Astrocyte of the cerebellum (primary cell): ENCODE measurements around the gene DOCK3.

Experiments
- DNase-seq: peaks from one replicate; pipeline ENCODE4 v3.0.0-alpha.2; 2011; ENCODE audit warnings: low read depth
- H3K4me3 ChIP-seq: 2 replicates; pipeline ENCODE4 v1.5.1; 2011; ENCODE audit warnings: mild to moderate bottlenecking, low read depth, low read length, moderate library complexity
- CTCF ChIP-seq: IDR thresholded peaks from 2 replicates; pipeline ENCODE4 v1.5.1; 2012; ENCODE audit warnings: low read length, low read depth, moderate library complexity, mild to moderate bottlenecking; ENCODE audit errors: missing control alignments
- in situ Hi-C: cut with HindIII; loops from 2 replicates; pipeline ENCODE4 v1.10.0; 2017; ENCODE audit warnings: low sequenced_read_pairs

DOCK3 gene

DNA sequence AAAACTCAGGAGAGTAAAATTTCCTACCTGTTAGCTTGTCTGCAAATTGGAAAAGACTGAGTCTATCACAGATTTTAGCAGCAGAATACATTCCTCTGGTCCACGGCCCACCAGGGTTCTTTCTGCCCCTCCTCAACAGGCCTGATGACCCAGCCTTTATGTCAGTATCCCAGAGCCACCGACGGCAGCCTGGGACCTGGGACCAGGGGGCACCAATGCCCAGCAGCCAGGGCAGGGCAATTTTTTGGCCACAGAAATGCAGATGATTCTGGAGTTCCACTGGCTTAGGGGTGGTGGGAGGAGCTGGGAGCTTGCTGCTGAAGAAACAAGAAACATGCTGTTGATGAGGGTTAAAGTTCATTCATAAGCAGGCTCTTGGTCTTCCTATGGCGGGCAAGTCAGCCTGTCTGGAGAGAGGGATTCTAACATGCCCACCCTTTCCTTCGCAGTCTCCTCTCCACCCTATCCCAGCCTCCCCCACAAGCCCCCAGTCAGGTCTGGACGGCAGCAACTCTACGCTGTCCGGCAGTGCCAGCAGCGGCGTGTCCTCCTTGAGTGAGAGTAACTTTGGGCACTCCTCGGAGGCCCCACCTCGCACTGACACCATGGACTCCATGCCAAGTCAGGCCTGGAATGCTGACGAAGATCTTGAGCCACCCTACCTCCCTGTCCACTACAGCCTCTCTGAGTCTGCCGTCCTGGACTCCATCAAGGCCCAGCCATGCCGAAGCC lies 706.0 kb downstream of the DOCK3 start:
- TF ChIP-seq CTCF, result no peak
- DNase-seq, result no peak
- H3K4me3 ChIP-seq, result no peak overlapping the region
- in situ Hi-C loops, result no loop called here

GRCh38 chr3:51381333-51381705 lies 706.6 kb downstream of the DOCK3 start:
- DNase-seq, result no peak
- H3K4me3 ChIP-seq, result no peak overlapping the region
- TF ChIP-seq CTCF, result no peak
- in situ Hi-C loops, result no loop called here

GRCh38 chr3:51382076-51382745 lies 707.5 kb downstream of the DOCK3 start:
- no peak for DNase-seq
- H3K4me3 ChIP-seq, result no peak overlapping the region
- TF ChIP-seq CTCF, result no peak

DNA sequence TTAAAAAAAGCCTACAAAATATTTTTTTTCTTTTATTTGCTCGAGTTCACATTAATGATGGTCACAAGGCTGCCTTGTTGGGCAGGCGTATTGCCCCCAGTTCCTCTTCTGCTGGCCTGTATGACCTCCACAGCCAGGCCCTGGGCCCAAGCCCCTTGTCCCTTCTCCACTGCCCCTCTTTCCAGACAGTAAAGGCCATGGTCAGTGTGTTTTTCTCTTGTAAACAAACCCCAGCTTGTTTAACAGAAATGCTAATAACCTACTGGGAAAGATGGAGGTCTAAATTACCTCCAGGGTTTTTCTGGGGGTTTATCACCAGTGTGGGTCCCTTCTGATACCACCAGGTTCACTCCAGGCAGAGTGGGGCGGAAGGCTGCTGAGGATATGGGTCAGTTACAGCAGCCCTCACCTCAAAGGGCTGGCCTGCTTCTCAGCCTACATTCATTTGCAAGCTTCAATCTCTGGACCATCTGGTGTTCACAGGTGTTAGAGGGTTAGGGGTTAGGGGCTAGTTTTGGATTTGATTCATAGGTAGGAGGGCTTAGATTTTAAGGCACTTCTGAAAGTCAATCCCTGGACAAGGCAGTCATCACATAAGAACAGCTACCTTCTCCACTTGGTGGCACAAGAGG lies 708.3 kb downstream of the DOCK3 start:
- in situ Hi-C loops, result no loop called here
- TF ChIP-seq CTCF, result no peak
- H3K4me3 ChIP-seq, result no peak overlapping the region
- DNase-seq, result no peak

More at GRCh38 chr3:51382076-51382745, 707.5 kb downstream of the DOCK3 start:
- in situ Hi-C loops, result no loop called here

DNA sequence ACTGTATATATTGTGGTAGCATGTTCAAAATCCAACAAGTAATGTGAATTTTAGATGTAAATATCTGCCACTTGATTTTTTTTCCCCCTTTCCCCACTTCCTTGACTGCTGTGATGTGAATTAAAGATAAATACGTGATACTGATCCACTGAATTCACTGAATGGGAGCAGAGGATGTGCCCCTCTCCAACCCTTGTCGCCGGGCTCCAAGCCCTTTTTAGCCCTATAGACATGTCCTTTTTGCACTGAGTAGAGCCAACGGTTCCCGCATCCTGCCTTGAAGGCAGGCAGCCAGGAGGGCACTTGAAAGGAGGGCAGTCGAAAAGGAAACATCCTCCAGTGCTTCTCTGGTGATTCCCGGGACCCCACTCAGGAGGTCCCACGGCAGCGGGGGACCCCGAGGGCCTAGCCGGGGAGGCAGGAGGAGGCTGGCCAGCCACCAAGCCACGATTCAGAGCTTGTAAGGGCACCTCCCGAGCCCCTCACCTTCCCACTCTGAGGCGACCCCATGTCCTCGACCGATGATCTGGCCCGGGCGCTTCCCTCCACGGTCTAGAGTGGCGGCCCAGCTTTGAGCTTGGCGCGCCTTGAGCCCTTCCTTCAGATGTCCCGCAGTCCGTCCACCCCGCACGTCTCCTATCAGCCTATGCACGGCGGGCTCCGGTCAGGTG lies 709.5 kb downstream of the DOCK3 start:
- TF ChIP-seq CTCF, result no peak
- in situ Hi-C loops, result no loop called here
- H3K4me3 ChIP-seq, result peak overlapping the region; percentile 97
- no peak for DNase-seq

DNA sequence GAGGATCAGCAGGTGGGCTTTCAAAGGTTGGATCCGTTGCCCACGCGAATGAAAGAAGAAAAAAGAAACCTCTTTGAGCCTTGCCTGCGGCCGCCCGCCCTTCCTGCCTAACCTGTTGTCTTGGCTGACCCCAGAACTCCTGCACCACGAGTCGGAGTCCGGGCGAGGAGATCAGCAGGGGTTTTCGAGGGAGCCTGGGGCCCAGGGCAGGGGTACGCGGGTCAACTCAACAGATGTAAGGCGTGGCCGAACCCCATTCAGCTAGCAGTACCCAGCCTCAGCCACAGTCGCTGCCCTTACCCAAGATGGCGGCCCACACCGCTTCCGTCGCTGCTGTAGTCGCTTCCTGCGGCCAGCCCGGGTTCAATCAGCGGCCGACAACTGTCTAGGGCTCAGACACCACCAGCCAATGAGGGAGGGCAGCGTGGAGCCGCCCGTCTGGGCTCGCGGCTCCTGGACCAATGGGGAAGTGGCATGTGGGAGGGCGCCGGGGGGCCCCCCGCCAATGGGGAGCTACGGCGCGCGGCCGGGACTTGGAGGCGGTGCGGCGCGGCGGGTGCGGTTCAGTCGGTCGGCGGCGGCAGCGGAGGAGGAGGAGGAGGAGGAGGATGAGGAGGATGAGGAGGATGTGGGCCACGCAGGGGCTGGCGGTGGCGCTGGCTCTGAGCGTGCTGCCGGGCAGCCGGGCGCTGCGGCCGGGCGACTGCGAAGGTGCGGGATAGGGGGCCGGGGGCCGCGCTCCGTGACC lies 710.2 kb downstream of the DOCK3 start, which contains the start of gene MANF:
TSS of gene MANF (plus strand) at position 566 of the 748 bp plus-strand sequence. CDS start at position 618, 52 bp downstream.
- peak; percentile 95 for DNase-seq
- TF ChIP-seq CTCF, result no peak
- H3K4me3 ChIP-seq, result peak within 1 kb of the TSS; percentile 97
- in situ Hi-C loops, result no loop called here
